ENCODE measurements around the gene USP48. TPM values are rescaled to one million over a fixed set of nuclear protein-coding genes. Genes with fewer than 3 reads are reported as not detected.

Gene USP48
- total RNA-seq, 4 donors from 2014 or later: 11.5 to 24.4 (median 14.5) TPM

DNA sequence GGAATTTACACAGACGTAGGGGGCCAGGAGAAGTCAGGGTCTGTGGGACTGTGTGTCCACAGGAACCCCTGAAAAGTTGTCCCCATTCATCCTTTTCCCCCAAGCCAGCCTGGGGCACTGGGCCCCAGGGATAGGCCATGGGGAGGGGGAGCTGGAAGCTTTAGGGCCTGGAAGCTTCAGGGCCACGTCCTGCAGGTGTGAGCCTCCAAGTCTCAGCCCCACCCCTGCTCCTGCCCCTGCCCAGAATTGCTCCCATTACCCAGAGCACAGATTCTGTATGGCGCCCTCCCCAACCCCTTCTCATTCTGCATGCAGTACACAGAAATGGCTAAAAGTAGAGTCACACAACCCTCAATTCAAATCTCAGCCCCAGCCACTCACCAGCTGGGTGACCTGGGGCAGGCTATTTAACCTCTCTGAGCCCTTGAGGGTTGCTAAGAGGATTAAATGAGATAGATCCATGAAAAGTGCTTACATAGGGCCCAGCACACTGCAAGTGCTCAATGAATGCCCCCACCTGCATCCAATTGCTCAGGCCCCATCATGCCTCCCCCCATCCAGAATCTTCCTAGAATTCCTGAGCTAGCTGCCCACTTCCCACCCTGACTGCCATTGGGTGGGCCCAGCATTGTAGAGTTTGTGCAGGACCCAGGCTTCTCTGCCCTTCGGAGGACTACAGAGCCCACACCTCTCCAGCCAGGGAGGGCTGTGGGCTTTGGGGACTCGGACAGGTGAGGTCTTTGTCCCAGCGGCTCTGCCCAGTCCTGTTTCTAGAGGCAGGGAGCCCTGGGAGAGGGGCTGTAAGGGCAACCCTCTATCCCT lies 120.3 kb downstream of the USP48 start:
- DNase-seq: no peak
- Histone ChIP-seq H3K27me3 (peaks cover 23 to 45% (median 44%) of the 10 kb centered on the region in 3 donors), H3K4me1 (no peaks in the 10 kb centered on the region), H3K27ac (no peak overlapping the region), H3K36me3 (no peaks in the 10 kb centered on the region), H3K9me3 (no peaks in the 10 kb centered on the region), H3K4me3 (no peak overlapping the region)
- TF ChIP-seq CTCF (IDR thresholded peaks at IDR 0.05 in 4 of 5, conservative IDR thresholded peaks at IDR 0.05 in 1 of 5) (no peak), POLR2A (IDR thresholded peaks at IDR 0.05) (no peak)
- in situ Hi-C loops (cut with MboI; ENCODE audit: low sequenced_read_pairs in 4 of 4): loop anchor here in 1 of 4 donors (25.0 kb wide), 1 partner anchor 425 kb away; no protein-coding TSS in a partner anchor
- intact Hi-C loops (cut with DNase I; ENCODE audit: low total_unique reads): no loop called here
- no peak for ATAC-seq

GRCh38 chr1:21661886-21662285 lies 121.1 kb downstream of the USP48 start:
- H3K27me3 ChIP-seq: peaks cover 15 to 37% (median 36%) of the 10 kb centered on the region in 3 donors

GRCh38 chr1:21659924-21660326 lies 123.0 kb downstream of the USP48 start:
- H3K4me3 ChIP-seq: no peak overlapping the region
- TF ChIP-seq POLR2A (IDR thresholded peaks at IDR 0.05) (no peak), CTCF (IDR thresholded peaks at IDR 0.05 in 4 of 5, conservative IDR thresholded peaks at IDR 0.05 in 1 of 5) (no peak)
- intact Hi-C loops (cut with DNase I; ENCODE audit: low total_unique reads): loop anchor here (2.0 kb wide), 1 partner anchor 151 kb away; the partner anchor contains the start of gene ALPL
- H3K36me3 ChIP-seq: no peaks in the 10 kb centered on the region
- H3K27ac ChIP-seq: no peak overlapping the region
- DNase-seq (no peak), ATAC-seq (no peak)
- H3K9me3 ChIP-seq: no peaks in the 10 kb centered on the region
- in situ Hi-C loops (cut with MboI; ENCODE audit: low sequenced_read_pairs in 4 of 4): loop anchor here in 1 of 4 donors (25.0 kb wide), 1 partner anchor 423 kb away; no protein-coding TSS in a partner anchor
- H3K4me1 ChIP-seq: no peaks in the 10 kb centered on the region
- H3K27me3 ChIP-seq: peaks cover 7 to 21% (median 17%) of the 10 kb centered on the region in 3 donors

More at GRCh38 chr1:21661886-21662285, 121.1 kb downstream of the USP48 start:
- ATAC-seq (no peak), DNase-seq (no peak)
- Histone ChIP-seq H3K36me3 (no peaks in the 10 kb centered on the region), H3K4me1 (no peaks in the 10 kb centered on the region), H3K27ac (no peak overlapping the region), H3K4me3 (no peak overlapping the region), H3K9me3 (no peaks in the 10 kb centered on the region)
- intact Hi-C loops (cut with DNase I; ENCODE audit: low total_unique reads) (no loop called here), in situ Hi-C loops (cut with MboI; ENCODE audit: low sequenced_read_pairs in 4 of 4) (loop anchor here in 1 of 4 donors (25.0 kb wide), 1 partner anchor 425 kb away; no protein-coding TSS in a partner anchor)
- TF ChIP-seq CTCF (IDR thresholded peaks at IDR 0.05 in 4 of 5, conservative IDR thresholded peaks at IDR 0.05 in 1 of 5) (no peak), POLR2A (IDR thresholded peaks at IDR 0.05) (no peak)

DNA sequence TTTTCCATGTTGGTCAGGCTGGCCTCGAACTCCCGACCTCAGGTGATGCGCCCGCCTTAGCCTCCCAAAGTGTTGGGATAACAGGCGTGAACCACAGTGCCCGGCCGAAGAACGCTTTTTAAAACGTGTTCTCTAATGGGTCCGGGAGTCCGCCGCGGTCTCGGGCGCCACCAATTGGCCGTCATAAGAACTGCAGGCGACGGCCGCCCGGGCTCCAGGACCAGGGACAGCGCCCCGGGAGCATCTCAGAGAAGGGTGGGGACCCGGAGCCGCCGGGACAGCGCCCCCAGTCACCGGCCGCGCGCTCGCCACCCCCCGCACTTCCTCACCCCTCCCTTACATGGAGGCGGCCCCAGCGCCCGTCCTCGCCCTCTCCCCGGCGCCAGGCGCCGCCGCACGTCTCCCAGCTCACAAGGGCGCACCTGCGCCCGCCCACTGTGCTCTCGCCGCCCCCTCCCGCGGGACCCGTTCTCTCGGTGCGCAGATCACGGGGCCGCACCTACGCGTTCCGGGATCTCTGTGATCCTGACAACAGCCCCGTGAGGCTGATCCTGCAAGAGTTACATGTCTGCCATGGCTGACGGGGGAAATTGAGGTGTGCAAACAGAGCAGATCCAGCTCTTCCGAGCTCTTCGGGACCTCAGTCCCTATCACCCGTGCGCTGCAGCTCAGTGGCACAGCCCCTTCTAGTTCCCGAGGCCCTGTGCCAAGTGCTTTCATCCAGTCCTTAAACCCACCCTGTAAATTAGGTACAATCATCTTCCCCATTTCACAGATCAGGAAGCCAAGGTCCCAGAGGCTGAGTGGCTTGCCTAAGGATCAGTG lies 123.6 kb downstream of the USP48 start:
- no peak overlapping the region for H3K4me3 ChIP-seq
- H3K27ac ChIP-seq: no peak overlapping the region
- TF ChIP-seq CTCF (IDR thresholded peaks at IDR 0.05 in 4 of 5, conservative IDR thresholded peaks at IDR 0.05 in 1 of 5): peak; percentile 71 to 86 (median 85)
- TF ChIP-seq POLR2A (IDR thresholded peaks at IDR 0.05): no peak
- H3K27me3 ChIP-seq: peaks cover 5 to 16% (median 13%) of the 10 kb centered on the region in 3 donors
- no peaks in the 10 kb centered on the region for H3K4me1 ChIP-seq
- no peaks in the 10 kb centered on the region for H3K9me3 ChIP-seq
- DNase-seq: peak; percentile 20 to 27
- in situ Hi-C loops (cut with MboI; ENCODE audit: low sequenced_read_pairs in 4 of 4) (loop anchor here in 1 of 4 donors (25.0 kb wide), 1 partner anchor 422 kb away; no protein-coding TSS in a partner anchor), intact Hi-C loops (cut with DNase I; ENCODE audit: low total_unique reads) (loop anchor here (2.0 kb wide), 1 partner anchor 151 kb away; the partner anchor contains the start of gene ALPL)
- peak in 1 of 2 donors; percentile 53 for ATAC-seq
- H3K36me3 ChIP-seq: no peaks in the 10 kb centered on the region

Measured in gastrocnemius medialis (tissue), 4 donors.